GM10847 (cell line): ENCODE results near the gene RSAD2.

ENCODE experiments used
- POLR2A ChIP-seq: IDR thresholded peaks from 2 replicates; pipeline ENCODE4 v1.6.1; 2011; ENCODE audit not compliant: insufficient read length; ENCODE audit errors: extremely low read depth

The RSAD2 gene

DNA sequence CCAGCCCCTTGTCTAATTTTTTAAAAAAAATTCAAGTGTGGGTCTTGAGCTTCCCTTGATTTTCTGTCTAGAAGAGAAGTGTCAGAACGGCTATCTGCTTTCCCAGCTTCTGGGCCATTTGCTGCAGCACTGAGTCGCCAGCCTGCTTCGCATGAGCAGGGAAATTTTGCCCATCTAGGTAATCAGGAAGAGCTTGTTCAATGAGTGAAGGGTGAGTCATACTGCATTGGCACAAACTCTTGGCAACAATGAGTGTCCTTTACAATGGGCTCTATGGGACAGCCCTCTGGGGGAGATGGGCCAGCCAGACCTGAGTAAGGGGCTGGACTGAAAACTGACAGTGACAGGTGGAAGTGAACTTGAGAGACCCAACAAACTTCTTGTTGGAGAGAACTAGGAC lies 37.3 kb downstream of the RSAD2 start:
- no peak for TF ChIP-seq POLR2A

DNA sequence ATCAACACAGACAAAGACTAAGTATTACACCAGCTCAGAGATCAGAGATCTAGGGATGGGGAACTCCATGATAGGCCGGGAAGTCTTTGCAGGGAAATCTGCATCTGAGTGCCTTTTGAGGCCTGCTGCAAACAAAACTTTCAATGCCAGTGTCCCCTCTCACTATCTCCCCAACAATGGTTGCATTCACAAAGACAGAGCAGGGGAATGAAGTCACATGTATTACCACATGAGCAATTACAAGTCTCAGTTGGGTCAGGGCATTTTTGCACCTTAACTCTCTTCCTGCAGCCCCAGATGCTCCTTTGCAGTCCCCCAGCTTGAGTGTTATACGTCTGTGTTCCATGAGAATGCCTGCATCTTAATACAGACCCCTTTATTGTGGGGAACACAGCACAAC lies 37.8 kb downstream of the RSAD2 start:
- no peak for TF ChIP-seq POLR2A

DNA sequence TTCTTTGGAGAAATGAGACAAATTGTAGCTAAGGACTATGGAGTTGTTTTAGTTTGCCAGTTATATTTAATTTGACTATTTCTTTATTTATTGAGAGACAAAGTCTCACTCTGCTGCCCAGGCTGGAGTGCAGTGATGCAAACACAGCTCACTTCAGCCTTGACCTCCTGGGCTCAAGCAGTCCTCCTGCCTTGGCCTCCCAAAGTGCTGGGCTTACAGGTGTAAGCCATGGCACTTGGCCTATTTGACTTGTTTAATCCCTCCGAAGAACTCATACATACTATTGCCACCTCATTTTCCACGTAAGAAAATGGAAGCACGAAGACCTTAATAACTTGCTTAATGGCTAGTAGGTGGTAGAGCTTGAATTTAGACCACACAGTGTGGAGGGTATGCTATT lies 38.6 kb downstream of the RSAD2 start:
- TF ChIP-seq POLR2A: no peak

DNA sequence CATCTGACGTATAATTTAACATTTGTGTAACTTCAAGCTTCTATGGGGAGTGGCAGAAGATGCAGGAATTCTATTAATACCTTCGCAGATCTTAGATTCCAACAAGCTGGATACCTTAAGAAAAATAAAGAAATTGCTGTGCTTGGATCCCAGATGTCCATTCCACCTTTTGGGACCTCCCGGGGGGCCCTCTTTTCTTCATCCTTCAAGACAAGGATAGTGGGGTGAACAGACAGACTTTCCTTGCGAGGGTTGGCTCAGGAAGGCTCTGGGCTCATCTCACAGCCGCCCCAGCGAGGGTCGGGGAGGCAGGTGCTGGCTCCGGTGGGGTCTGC lies 39.1 kb downstream of the RSAD2 start:
- no peak for TF ChIP-seq POLR2A

DNA sequence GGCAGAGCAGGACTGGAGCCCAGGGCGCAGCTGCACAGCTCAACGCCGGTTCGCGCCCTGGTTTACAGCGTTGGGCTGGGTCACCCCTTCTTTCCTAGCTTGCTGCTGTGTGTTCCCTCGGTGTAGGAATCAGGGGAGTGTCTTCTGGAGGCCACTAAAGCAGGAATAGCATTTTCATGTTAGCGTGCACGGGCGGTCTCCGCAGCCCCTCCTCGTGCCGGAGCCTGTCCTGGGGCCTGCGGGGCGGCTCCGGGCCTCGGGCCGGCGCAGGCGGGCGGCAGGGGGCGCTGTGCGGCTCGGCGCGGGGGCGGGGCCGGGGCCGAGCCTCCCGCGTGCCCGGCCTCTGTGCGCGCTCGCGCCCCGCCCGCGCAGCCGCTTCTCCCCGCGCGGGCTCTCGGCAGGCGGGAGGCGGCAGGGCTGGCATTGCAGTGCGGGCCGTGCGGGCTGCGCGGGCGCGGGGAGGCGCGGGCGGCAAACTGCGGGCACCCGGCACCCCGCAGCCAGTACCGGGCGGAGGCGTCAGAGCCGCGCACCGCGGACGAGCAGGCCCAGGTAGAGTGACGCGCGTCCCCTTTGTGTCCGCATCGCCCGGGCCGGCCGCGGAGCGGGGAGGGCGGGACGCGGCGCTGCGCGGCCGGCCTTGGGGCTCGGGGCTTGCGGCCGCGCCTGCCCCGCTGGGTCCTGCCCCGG lies 39.6 kb downstream of the RSAD2 start, which contains the start of gene RNF144A:
RNF144A (plus strand) TSS at position 342 of the 690 bp plus-strand sequence. CDS start 79,515 bp downstream, outside the sequence.
- no peak for TF ChIP-seq POLR2A

DNA sequence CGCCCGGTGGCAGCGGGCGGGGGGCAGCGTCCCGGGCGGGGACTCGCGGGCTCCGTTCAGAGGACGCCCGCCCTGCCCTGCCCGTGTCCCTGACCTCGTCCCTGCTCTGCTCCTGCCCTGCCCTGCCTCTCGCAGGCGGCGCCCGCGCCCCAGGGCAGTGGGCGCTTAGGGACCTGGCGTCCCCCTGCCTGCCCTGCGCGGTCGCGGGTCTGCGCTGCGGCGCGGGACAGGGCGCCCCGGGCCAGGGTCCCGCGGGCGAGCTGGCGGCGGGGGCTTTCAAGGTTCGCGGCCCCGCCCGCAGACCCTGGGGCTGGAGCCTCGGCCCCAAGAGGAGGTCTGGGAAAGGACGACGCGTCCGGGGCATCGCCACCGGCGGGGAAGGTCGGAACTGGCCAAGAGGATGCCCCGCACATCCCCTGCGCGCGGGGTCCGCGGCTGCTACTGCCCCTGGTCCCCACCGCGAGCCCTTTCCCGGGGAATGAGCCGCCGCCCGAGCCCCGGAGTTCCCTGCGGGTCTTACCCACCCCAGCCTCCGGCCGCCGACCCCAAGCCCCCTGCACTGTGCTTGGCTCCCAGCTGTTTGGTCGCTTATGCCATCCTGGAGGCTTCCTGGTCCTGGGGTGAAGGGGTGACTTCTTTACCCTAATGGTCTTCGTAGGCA lies 40.3 kb downstream of the RSAD2 start:
- no peak for TF ChIP-seq POLR2A

DNA sequence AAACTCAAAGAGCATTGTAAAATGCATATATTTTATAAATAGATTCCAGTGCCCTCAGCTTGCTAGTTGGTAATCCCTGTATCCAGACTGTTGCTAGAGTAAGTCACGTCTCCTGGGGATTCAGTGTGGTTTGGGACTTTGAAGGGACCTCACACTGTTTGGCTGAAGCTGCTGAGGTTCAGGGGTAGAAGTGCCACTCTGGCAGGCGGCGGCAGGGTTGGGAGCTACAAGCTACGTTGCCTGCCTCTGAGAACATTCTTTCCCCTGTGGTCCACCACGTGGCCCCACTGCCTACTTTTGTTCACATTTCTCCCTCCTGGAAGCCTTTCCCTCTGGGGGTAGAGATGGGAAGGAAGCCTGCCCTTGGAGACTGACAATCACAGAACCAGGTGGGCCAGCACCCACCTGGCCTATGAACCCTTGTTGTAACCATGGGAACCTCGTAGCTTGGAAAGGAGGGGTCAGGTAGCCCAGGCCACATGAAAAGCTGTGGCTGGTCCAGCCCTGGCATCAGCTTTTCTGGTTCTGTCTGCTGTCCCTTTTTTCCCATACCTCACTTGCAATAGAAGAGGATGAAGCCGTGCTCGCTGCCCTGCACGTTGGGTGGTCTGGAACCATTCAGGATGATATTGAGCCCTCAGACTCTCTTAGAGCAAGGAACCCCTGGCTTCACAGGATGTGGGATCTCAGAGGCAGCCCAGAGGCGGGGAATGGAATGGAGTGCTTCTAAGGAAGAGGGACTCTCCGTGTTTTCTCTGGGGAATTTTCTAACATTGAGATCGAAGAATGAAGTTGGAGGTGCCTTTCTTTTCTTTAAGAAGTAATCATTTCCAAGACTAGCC lies 42.5 kb downstream of the RSAD2 start:
- TF ChIP-seq POLR2A: no peak

DNA sequence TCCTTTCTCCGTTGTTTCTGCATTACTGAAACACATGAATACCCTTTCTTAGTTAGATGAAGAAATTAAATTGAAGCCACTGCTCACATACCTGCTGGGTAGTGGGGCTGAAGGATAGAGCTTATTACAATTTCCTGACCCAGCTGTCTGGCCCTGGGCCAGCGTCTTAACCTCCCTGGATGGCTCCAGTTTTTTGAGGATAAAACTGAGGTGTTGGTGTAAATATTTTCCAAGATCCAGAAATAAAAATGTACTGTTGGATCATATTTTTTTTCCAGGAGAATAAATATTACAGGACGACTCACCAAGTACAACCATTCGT lies 43.1 kb downstream of the RSAD2 start:
- TF ChIP-seq POLR2A: no peak

DNA sequence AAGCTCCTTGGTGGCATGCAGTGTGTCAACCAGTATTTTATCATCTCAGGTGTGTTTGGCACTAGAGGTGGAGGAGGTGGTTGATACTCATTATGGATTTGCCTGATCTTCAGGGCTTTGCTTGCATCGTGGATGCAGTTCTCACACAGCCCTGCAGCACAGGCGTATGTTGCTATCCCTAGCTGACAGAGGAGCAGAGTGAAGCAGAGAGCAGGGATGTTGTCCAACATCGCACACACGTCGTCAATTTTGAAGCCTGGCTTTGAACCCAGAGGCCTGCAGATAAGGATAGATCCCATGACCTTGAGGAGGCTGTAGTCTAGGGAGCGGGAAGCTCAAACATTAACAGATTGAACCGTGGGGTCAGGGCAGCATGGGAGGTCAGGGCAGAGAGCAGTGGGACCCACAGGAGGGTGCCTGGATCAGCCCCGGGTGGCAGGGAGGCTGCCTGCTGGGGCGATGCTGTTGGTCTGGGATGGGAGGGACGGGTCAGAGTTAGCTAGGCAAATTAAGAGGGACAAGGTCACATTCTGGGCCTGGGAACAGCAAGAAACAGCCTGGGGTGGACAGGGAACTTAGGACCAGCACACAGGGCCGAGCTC lies 43.8 kb downstream of the RSAD2 start:
- TF ChIP-seq POLR2A: no peak

DNA sequence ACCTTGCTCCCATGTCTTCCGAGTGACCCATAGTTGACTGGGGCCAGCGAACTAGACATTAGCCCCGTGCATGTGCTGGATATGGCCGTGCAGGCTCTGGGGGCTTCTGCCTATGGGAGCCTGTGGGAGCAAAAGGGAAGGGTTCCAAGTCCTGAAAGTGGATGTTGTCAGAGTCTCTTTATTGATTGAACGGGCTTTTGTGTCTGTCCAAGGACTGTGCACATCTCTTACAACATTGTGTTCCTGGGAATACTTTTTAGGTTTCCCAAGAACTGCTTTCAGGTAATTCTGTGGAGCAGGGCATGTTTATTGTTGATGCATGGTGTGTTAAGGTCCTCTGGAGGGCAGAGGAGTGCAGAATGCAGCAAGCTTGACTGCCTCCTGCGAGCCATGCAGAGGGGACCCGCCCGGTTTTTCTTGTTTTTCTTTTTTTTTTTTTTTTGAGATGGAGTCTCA lies 44.7 kb downstream of the RSAD2 start:
- TF ChIP-seq POLR2A: no peak

DNA sequence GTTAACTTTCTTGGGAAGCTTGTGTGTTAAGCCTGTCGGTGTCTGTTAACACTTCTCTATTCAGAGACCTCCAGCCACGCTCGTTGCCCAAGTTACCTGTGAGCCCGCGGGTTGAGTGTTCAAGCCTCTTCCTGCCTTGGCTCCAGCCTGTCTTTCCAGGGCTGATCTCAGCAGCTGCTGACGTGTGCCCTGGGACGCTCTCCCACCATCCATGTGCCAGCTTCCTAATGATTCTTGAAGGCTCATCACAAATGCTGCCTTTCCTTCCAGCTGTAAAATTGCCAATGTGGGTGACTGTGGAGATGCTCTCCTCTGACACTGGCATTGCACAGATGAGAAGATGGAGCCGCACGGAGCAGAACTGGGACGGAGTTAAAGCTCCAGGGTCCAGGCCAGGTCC lies 45.7 kb downstream of the RSAD2 start:
- TF ChIP-seq POLR2A: no peak

DNA sequence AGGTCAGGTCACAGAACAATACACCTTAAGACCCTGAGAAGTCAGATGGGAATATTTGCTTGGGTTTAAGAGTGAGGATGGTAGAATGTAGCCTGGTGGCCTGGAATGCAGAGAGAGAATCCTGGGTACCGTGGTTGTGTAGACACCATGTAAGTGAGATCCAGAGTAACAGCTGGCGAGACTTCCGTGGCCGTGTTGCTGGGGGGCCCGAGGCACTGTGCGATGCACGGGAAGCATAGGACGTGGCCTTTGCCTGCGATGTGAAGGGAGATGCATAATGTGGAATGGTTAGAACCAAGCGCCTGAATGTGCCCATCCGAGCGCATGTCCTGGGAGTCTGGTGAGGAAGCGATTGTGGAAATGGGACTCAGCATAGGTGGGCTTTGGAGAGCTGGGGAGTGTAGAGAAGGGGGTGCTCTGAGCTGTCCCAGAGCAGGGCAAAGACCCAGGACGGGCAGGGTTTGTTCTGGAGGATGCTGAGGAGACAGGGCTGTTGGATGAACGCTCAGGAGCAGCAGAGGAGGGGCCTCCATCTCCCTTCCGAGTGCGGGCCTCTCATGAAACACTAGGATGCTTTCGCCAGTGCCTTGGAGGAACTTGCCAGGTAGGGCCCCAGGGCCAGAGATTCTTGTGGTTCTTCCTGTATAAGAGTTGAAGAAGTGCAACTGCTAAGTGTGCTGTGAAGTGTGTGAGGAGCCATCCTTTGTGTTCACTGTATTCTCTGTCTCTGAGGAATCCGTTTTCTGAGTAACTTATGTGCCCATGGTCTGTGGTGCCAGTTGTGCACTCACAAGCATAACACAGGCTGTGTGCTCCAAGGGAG lies 46.7 kb downstream of the RSAD2 start:
- no peak for TF ChIP-seq POLR2A

DNA sequence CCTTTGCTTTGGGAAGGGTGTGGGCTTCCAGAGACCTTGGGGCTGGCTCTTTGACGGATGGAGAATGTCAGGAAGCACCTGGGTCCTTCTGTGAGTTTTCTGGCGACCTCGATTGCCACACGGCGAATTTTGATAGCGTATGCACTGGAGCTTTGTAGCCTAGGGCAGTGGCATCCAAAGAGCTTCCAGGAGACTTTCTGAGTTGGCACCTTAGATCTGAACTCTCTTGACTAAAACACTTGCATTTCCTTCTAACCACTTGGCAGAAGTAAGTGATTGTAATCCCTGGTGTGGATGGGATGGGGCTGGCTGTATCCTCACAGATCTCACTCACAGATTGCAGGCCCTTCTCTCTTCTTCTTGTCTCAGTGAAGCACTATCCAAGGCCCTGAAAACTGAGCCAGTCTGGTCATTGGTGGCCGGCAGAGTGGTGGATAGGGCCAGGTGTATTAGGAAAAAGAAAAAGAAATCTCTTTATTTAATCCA lies 47.4 kb downstream of the RSAD2 start:
- no peak for TF ChIP-seq POLR2A

DNA sequence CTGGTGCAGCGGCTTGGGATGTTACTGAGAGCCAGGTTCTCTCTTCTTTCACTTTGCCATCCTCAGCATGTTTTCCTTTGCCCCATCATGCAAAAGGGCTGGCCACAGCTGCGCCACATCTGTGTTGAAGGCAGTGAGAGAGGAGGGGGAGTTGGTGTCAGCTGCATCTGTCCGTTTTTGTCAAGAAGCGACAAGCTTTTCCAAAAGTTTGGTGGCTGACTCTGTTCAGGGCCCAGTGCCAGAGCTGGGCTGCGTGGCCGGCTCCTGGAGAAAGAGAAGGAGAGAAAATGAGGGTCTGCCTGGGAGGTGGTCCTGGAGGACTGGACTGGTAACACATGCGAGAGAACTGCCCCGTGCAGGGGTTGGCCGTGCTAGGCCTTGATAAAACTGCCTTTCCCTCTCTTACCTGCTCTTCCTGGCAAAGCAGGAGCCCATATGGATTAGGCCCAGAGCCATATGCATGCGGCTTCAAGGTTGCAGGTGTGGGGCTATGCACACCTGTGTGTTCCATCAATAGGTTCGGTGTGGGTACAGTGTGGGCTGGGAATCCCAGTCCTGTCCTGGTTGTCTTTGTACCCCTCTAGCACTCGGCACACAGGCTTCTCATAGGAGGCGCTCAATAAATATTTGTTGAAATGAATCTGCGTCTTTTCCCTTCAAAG lies 48.6 kb downstream of the RSAD2 start:
- no peak for TF ChIP-seq POLR2A
